MM.1S (cell line): ENCODE results near the gene C9orf43.

Experiments
- DNase-seq: peaks from one replicate; pipeline ENCODE4 v3.0.0-alpha.2; 2015
- H2AFZ ChIP-seq: fragments of 300-600 bp; sonication (generic); 2 replicates; pipeline ENCODE4 v1.6.0; 2016; ENCODE audit warnings: antibody characterized with exemption, low read length
- H3F3A ChIP-seq: fragments of 300-600 bp; sonication (generic); 2 replicates; pipeline ENCODE4 v1.6.1; 2016; ENCODE audit warnings: mild to moderate bottlenecking, antibody characterized with exemption, low read length, moderate library complexity, mixed read lengths; ENCODE audit not compliant: insufficient read depth
- H3K27ac ChIP-seq: fragments of 300-600 bp; sonication (generic); 2 replicates; pipeline ENCODE4 v1.5.1; 2016; ENCODE audit warnings: mild to moderate bottlenecking, low read length
- H3K27me3 ChIP-seq: fragments of 300-600 bp; sonication (generic); replicated peaks from 2 replicates; pipeline ENCODE4 v1.6.0; 2016; ENCODE audit warnings: low read length; ENCODE audit not compliant: insufficient read depth
- H3K36me3 ChIP-seq: fragments of 300-600 bp; sonication (generic); replicated peaks from 2 replicates; pipeline ENCODE4 v1.6.1; 2016; ENCODE audit warnings: mild to moderate bottlenecking, low read length, mixed read lengths; ENCODE audit not compliant: insufficient read depth
- H3K4me1 ChIP-seq: fragments of 300-600 bp; sonication (generic); 2 replicates; pipeline ENCODE4 v1.6.1; 2016; ENCODE audit warnings: low read length, mixed read lengths
- H3K4me2 ChIP-seq: fragments of 300-600 bp; sonication (generic); 2 replicates; pipeline ENCODE4 v1.6.0; 2016; ENCODE audit warnings: low read depth, low read length
- H3K4me3 ChIP-seq: fragments of 300-600 bp; sonication (generic); 2 replicates; pipeline ENCODE4 v1.5.1; 2016; ENCODE audit warnings: low read length, mixed read lengths
- H3K79me2 ChIP-seq: fragments of 300-600 bp; sonication (generic); 2 replicates; pipeline ENCODE4 v1.6.1; 2016; ENCODE audit warnings: mixed run types, low read length, mixed read lengths
- H3K9ac ChIP-seq: fragments of 300-600 bp; sonication (generic); 2 replicates; pipeline ENCODE4 v1.6.1; 2016; ENCODE audit warnings: low read length, mixed read lengths
- H3K9me2 ChIP-seq: fragments of 300-600 bp; sonication (generic); replicated peaks from 2 replicates; pipeline ENCODE4 v1.6.1; 2016; ENCODE audit warnings: mild to moderate bottlenecking, low read length, mixed read lengths; ENCODE audit not compliant: insufficient read depth
- H3K9me3 ChIP-seq: fragments of 300-600 bp; sonication (generic); replicated peaks from 2 replicates; pipeline ENCODE4 v1.6.1; 2016; ENCODE audit warnings: mild to moderate bottlenecking, low read length, mixed read lengths; ENCODE audit not compliant: insufficient read depth
- H4K20me1 ChIP-seq: fragments of 300-600 bp; sonication (generic); 2 replicates; pipeline ENCODE4 v1.6.1; 2016; ENCODE audit warnings: mild to moderate bottlenecking, low read length, moderate library complexity, mixed read lengths; ENCODE audit not compliant: insufficient read depth
- CTCF ChIP-seq: fragments of 300-600 bp; sonication (generic); IDR thresholded peaks from 2 replicates; pipeline ENCODE4 v1.5.1; 2016; ENCODE audit warnings: antibody characterized with exemption, low read length, mixed read lengths
- EZH2 ChIP-seq: fragments of 300-600 bp; sonication (generic); optimal IDR thresholded peaks from 2 replicates; pipeline ENCODE3; 2017; ENCODE audit warnings: low read depth, mild to moderate bottlenecking, antibody characterized with exemption, low read length, mixed read lengths
- EZH2phosphoT487 ChIP-seq: fragments of 300-600 bp; sonication (generic); IDR thresholded peaks from 2 replicates; pipeline ENCODE4 v1.6.1; 2018; ENCODE audit warnings: antibody characterized with exemption, low read length

Gene C9orf43

DNA sequence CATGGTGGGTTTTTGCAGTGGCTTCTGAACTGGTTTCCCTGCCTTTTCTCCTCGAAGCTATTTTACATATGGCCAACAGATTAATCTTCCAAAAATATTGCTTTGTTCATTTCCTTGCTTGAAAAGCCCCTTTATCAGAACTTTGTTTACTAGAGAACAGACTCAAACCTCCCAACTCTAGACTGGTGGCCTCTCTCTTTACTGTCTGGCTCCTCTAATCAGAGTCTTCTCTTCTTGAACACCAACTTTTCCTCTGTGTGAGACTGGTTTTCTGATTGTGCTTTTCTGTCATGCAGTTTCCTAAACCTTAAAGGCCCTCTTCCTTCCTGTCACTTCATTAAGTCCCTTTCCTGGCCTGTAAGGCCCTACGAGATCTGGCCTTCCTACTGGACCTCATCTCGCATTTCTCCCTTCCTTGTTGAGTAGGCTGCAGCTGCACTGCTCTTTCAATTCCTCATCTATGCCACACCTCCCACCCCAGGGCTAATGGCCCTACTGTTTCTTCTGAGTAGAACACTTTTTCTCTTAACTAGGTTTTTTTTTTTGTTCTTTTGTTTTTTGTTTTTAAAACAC, 5.7 kb downstream of the C9orf43 start:
- peak overlapping the region; percentile 73; the same call in 1 of the 2 replicates for H3K27ac ChIP-seq
- H3K4me1 ChIP-seq: peaks cover 16% of the 10 kb centered on the region
- peak overlapping the region; percentile 25; the same call in 1 of the 2 replicates for H3K9ac ChIP-seq
- H3K4me2 ChIP-seq: peak overlapping the region; percentile 36
- no peaks in the 10 kb centered on the region for H3K9me2 ChIP-seq
- no peaks in the 10 kb centered on the region for H3K36me3 ChIP-seq
- DNase-seq: peak; percentile 54
- H3K4me3 ChIP-seq: no peak overlapping the region
- H3K27me3 ChIP-seq: no peaks in the 10 kb centered on the region
- H4K20me1 ChIP-seq: no peaks in the 10 kb centered on the region
- no peaks in the 10 kb centered on the region for H3K9me3 ChIP-seq
- H3K79me2 ChIP-seq: no peaks in the 10 kb centered on the region
- TF ChIP-seq EZH2phosphoT487: no peak
- no peak for TF ChIP-seq CTCF
- no peak for TF ChIP-seq EZH2
- peaks cover 8% of the 10 kb centered on the region; the same call in 1 of the 2 replicates for H3F3A ChIP-seq
- H2AFZ ChIP-seq: peak overlapping the region; percentile 44

DNA sequence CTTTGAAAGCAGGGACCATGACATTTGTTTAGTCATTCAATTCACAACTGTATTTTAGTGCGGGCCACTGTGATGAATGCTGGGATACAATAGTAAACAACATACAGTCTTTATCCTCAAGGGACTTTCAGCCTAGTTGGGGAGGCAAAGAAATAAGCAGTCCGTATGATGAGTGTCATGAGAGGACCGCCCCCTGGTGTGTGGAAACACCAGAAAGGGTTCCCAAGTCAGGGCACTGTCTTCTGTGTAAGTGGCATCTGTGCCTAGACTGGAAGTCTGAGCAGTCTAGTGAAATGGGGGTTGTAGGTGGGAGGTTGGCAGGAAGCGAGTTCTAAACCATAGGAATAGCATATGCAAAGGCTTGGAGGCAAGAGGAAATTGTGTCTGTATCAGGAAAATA, 6.8 kb downstream of the C9orf43 start:
- H3K27me3 ChIP-seq: no peaks in the 10 kb centered on the region
- no peak overlapping the region for H2AFZ ChIP-seq
- H3K9me3 ChIP-seq: no peaks in the 10 kb centered on the region
- peaks cover 8% of the 10 kb centered on the region; the same call in 1 of the 2 replicates for H3F3A ChIP-seq
- H3K9ac ChIP-seq: no peak overlapping the region
- H3K79me2 ChIP-seq: no peaks in the 10 kb centered on the region
- H3K4me2 ChIP-seq: no peak overlapping the region
- no peaks in the 10 kb centered on the region for H4K20me1 ChIP-seq
- H3K27ac ChIP-seq: no peak overlapping the region
- peaks cover 16% of the 10 kb centered on the region for H3K4me1 ChIP-seq
- H3K4me3 ChIP-seq: no peak overlapping the region
- no peak for DNase-seq
- TF ChIP-seq EZH2 (no peak), CTCF (no peak), EZH2phosphoT487 (no peak)
- no peaks in the 10 kb centered on the region for H3K9me2 ChIP-seq
- H3K36me3 ChIP-seq: no peaks in the 10 kb centered on the region

DNA sequence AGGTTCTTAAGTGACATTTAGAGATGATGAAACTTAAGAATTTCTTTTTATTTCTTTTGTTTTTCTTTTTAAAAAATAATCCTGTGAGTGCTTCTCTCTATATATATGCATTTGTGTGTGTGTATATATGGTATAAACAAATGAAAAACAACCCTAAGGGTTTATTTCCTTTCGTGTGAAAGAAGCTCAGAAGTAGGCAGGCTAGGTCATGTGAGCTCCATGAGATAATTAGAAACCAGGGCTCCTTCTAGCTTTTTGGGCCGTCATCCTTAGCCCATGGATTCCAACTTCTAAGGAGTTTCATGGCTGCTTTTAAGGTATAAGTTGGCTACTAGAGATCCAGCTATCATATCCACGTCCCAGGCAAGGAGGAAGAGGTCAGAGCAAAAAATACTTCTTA, 11.2 kb downstream of the C9orf43 start:
- H3K4me1 ChIP-seq: peaks cover 3% of the 10 kb centered on the region
- H3K27ac ChIP-seq: no peak overlapping the region
- no peaks in the 10 kb centered on the region for H3K9me2 ChIP-seq
- TF ChIP-seq EZH2: no peak
- no peaks in the 10 kb centered on the region for H3K79me2 ChIP-seq
- H3F3A ChIP-seq: no peaks in the 10 kb centered on the region; the same call in 1 of the 2 replicates
- no peak overlapping the region for H3K4me3 ChIP-seq
- no peaks in the 10 kb centered on the region for H3K9me3 ChIP-seq
- no peak for DNase-seq
- no peak overlapping the region for H2AFZ ChIP-seq
- H3K4me2 ChIP-seq: no peak overlapping the region
- no peaks in the 10 kb centered on the region for H3K36me3 ChIP-seq
- H4K20me1 ChIP-seq: no peaks in the 10 kb centered on the region
- H3K27me3 ChIP-seq: no peaks in the 10 kb centered on the region
- no peak overlapping the region for H3K9ac ChIP-seq

DNA sequence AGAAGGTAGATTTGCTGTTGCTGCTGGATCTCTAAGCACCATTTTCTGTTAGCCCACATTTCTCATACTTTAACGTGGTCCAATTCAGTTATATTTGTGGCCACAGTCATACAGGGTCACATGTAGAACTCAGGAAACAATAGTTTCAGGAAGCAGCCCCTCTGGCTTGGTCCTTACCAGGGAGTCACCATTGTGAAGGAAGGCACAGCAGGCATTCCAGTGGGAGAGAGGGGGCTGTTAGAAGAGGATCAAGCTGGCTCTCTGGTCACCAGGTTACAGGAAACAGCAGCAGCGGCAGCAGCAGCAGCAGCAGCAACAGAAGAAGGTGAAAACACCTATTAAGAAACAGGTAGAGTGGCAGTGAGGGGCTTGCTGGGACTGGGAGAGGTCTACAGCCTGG, 14.5 kb downstream of the C9orf43 start:
- no peak overlapping the region for H2AFZ ChIP-seq
- TF ChIP-seq CTCF (no peak), EZH2phosphoT487 (no peak), EZH2 (no peak)

More for the DNA sequence above, 14.5 kb downstream of the C9orf43 start:
- Histone ChIP-seq H3K27ac (no peak overlapping the region), H3K36me3 (no peaks in the 10 kb centered on the region), H3K79me2 (no peaks in the 10 kb centered on the region), H4K20me1 (no peaks in the 10 kb centered on the region), H3K4me3 (no peak overlapping the region), H3K9me2 (no peaks in the 10 kb centered on the region), H3K27me3 (no peaks in the 10 kb centered on the region), H3K9ac (no peak overlapping the region), H3K9me3 (no peaks in the 10 kb centered on the region), H3F3A (no peaks in the 10 kb centered on the region), H3K4me2 (no peak overlapping the region), H3K4me1 (no peaks in the 10 kb centered on the region)
- no peak for DNase-seq
